Non-pigmented ciliary epithelial cell (primary cell): ENCODE results near the gene PPP1R13B.
"Not testable (repeated sequence)": the region's sequence is repeated elsewhere in the genome, so short reads cannot be mapped to it uniquely, and the experiment has no call there.

Experiments used
- DNase-seq: peaks from one replicate; pipeline ENCODE4 v3.0.0-alpha.2; 2010; ENCODE audit warnings: low read depth

PPP1R13B gene

GRCh38 chr14:103832046-103832445 is 15.3 kb downstream of the PPP1R13B start:
- no peak for DNase-seq

- DNase-seq = no peak
Measured at GRCh38 chr14:103830511-103831270, 16.7 kb downstream of the PPP1R13B start.

- no peak for DNase-seq
Measured at GRCh38 chr14:103828315-103828967, 18.9 kb downstream of the PPP1R13B start.

GRCh38 chr14:103825101-103825500 is 22.3 kb downstream of the PPP1R13B start:
- no peak for DNase-seq

GRCh38 chr14:103820908-103821307 is 26.5 kb downstream of the PPP1R13B start:
- DNase-seq = no peak

- no peak for DNase-seq
Measured at GRCh38 chr14:103820382-103820781, 27.0 kb downstream of the PPP1R13B start.

- no peak for DNase-seq
Measured at GRCh38 chr14:103819503-103820307, 27.7 kb downstream of the PPP1R13B start.

- DNase-seq = no peak
Measured at GRCh38 chr14:103818870-103819269, 28.5 kb downstream of the PPP1R13B start.

- no peak for DNase-seq
Measured at GRCh38 chr14:103818422-103818821, 29.0 kb downstream of the PPP1R13B start.

- DNase-seq = no peak
Measured at GRCh38 chr14:103817595-103817994, 29.8 kb downstream of the PPP1R13B start.

- DNase-seq = no peak
Measured at GRCh38 chr14:103816991-103817390, 30.4 kb downstream of the PPP1R13B start.

- no peak for DNase-seq
Measured at GRCh38 chr14:103815253-103815652, 32.1 kb downstream of the PPP1R13B start.

- DNase-seq = no peak
Measured at GRCh38 chr14:103811189-103811588, 36.2 kb downstream of the PPP1R13B start.

GRCh38 chr14:103808403-103809001 is 38.9 kb downstream of the PPP1R13B start:
- peak; percentile 24 for DNase-seq

- DNase-seq = no peak
Measured at GRCh38 chr14:103806805-103807204, 40.6 kb downstream of the PPP1R13B start.

- DNase-seq = no peak
Measured at GRCh38 chr14:103805708-103806107, 41.7 kb downstream of the PPP1R13B start.

GRCh38 chr14:103803661-103804060 is 43.7 kb downstream of the PPP1R13B start:
- DNase-seq = peak; percentile 20

GRCh38 chr14:103802356-103802755 is 45.0 kb downstream of the PPP1R13B start:
- no peak for DNase-seq

GRCh38 chr14:103801459-103801858 is 45.9 kb downstream of the PPP1R13B start:
- DNase-seq = peak; percentile 41

- DNase-seq = not testable (repeated sequence)
Measured at GRCh38 chr14:103793192-103793591, 54.2 kb downstream of the PPP1R13B start.

- no peak for DNase-seq
Measured at GRCh38 chr14:103788086-103788485, 59.3 kb downstream of the PPP1R13B start.

GRCh38 chr14:103782376-103782775 is 65.0 kb downstream of the PPP1R13B start:
- no peak for DNase-seq
